Measurements from ENCODE around the gene TTC17.
"Not testable (repeated sequence)": the region's sequence is repeated elsewhere in the genome, so short reads cannot be mapped to it uniquely, and the experiment has no call there.

The TTC17 gene

GRCh38 chr11:43358801-43359421, at the start of gene TTC17:
Gene TTC17, plus strand, starts transcription at chr11:43358920. Its CDS starts 35 bp downstream, at chr11:43358955.
- DNase-seq = peak; percentile 92

- peak; percentile 93 for DNase-seq
Observed at GRCh38 chr11:43311791-43312607, 46.7 kb upstream of the TTC17 start, which contains the start of gene API5. Gene API5, plus strand, starts transcription at chr11:43311996. Its CDS starts 132 bp downstream, at chr11:43312128.

- DNase-seq = no peak
Observed at GRCh38 chr11:43315966-43316365, 42.8 kb upstream of the TTC17 start.

- no peak for DNase-seq
Observed at GRCh38 chr11:43316451-43316850, 42.3 kb upstream of the TTC17 start.

- DNase-seq = no peak
Observed at GRCh38 chr11:43327987-43328386, 30.7 kb upstream of the TTC17 start.

GRCh38 chr11:43328482-43328881, 30.2 kb upstream of the TTC17 start:
- no peak for DNase-seq

GRCh38 chr11:43341159-43341558, 17.6 kb upstream of the TTC17 start:
- DNase-seq = no peak

GRCh38 chr11:43351426-43351825, 7.3 kb upstream of the TTC17 start:
- DNase-seq = not testable (repeated sequence)

GRCh38 chr11:43354311-43354710, 4.4 kb upstream of the TTC17 start:
- DNase-seq = no peak

GRCh38 chr11:43356336-43356735, 2.4 kb upstream of the TTC17 start:
- DNase-seq = no peak

GRCh38 chr11:43358279-43358800, 380 bp upstream of the TTC17 start:
- DNase-seq = no peak

- DNase-seq = peak; percentile 36
Observed at GRCh38 chr11:43359422-43359818, 700 bp downstream of the TTC17 start.

- peak; percentile 31 for DNase-seq
Observed at GRCh38 chr11:43360361-43361032, 1.8 kb downstream of the TTC17 start.

GRCh38 chr11:43366677-43367076, 8.0 kb downstream of the TTC17 start:
- no peak for DNase-seq

GRCh38 chr11:43367382-43368178, 8.9 kb downstream of the TTC17 start:
- peak; percentile 70 for DNase-seq

- DNase-seq = no peak
Observed at GRCh38 chr11:43376065-43376464, 17.3 kb downstream of the TTC17 start.

GRCh38 chr11:43376594-43376993, 17.9 kb downstream of the TTC17 start:
- no peak for DNase-seq

- DNase-seq = no peak
Observed at GRCh38 chr11:43377389-43377788, 18.7 kb downstream of the TTC17 start.

- no peak for DNase-seq
Observed at GRCh38 chr11:43378897-43379296, 20.2 kb downstream of the TTC17 start.

GRCh38 chr11:43381802-43382201, 23.1 kb downstream of the TTC17 start:
- no peak for DNase-seq

GRCh38 chr11:43382614-43383013, 23.9 kb downstream of the TTC17 start:
- no peak for DNase-seq

- no peak for DNase-seq
Observed at GRCh38 chr11:43384393-43384792, 25.7 kb downstream of the TTC17 start.

GRCh38 chr11:43392713-43393112, 34.0 kb downstream of the TTC17 start:
- DNase-seq = no peak

Data from RPMI8226 (cell line).